NCI-H2227 treated with DMSO at 0.1 percent for 48 hours (cell line): ENCODE results near the gene RASL10A.

ENCODE experiments used
- DNase-seq: peaks from one replicate; lab custom pipeline; 2025; lab: John Stamatoyannopoulos, UW

The RASL10A gene

GRCh38 chr22:29320546-29320945, 5.0 kb upstream of the RASL10A start:
- no peak for DNase-seq

GRCh38 chr22:29319072-29319471, 3.6 kb upstream of the RASL10A start:
- no peak for DNase-seq

- DNase-seq, result no peak
These were observed 2.4 kb upstream of the RASL10A start for GRCh38 chr22:29317827-29318454.

- no peak for DNase-seq
These were observed 788 bp upstream of the RASL10A start for GRCh38 chr22:29316141-29316828.

GRCh38 chr22:29314537-29315285, 786 bp downstream of the RASL10A start:
- DNase-seq, result no peak

- no peak for DNase-seq
These were observed 1.7 kb downstream of the RASL10A start for GRCh38 chr22:29313576-29314466.

- DNase-seq, result no peak
These were observed 2.3 kb downstream of the RASL10A start for GRCh38 chr22:29313126-29313575.

- no peak for DNase-seq
These were observed 3.0 kb downstream of the RASL10A start for GRCh38 chr22:29312218-29313125.

GRCh38 chr22:29311464-29312217, 3.9 kb downstream of the RASL10A start:
- no peak for DNase-seq

GRCh38 chr22:29310863-29311339, 4.6 kb downstream of the RASL10A start:
- DNase-seq, result peak; percentile 23

GRCh38 chr22:29310065-29310862, 5.2 kb downstream of the RASL10A start:
- DNase-seq, result no peak

- no peak for DNase-seq
These were observed 6.0 kb downstream of the RASL10A start for GRCh38 chr22:29309332-29310064.

- DNase-seq, result no peak
These were observed 6.7 kb downstream of the RASL10A start for GRCh38 chr22:29308791-29309262.

- DNase-seq, result no peak
These were observed 7.2 kb downstream of the RASL10A start for GRCh38 chr22:29308148-29308790.

- DNase-seq, result no peak
These were observed 7.8 kb downstream of the RASL10A start for GRCh38 chr22:29307596-29308147.

GRCh38 chr22:29306835-29307595, 8.5 kb downstream of the RASL10A start:
- DNase-seq, result peak; percentile 33
